Stimulated activated CD4-positive, alpha-beta T cell treated with anti-CD3 and anti-CD28 coated beads, Interleukin-15, amount 100 ng/mL, for 48 hours (primary cell): Measurements from ENCODE around the gene AQP12B.

Experiments
- DNase-seq, 2 donors: peaks; one replicate each; pipeline ENCODE4 v3.0.0-alpha.2; 2020; ENCODE audit warnings: low read depth in 2 of 2

The AQP12B gene

GRCh38 chr2:240717681-240718581 is 35.2 kb upstream of the AQP12B start:
- no peak for DNase-seq

- DNase-seq: no peak
Observed at GRCh38 chr2:240717181-240717641, 34.5 kb upstream of the AQP12B start.

- DNase-seq: no peak
Observed at GRCh38 chr2:240716130-240716798, 33.6 kb upstream of the AQP12B start.

- DNase-seq: no peak
Observed at GRCh38 chr2:240714747-240715725, 32.4 kb upstream of the AQP12B start.

GRCh38 chr2:240713928-240714746 is 31.5 kb upstream of the AQP12B start:
- no peak for DNase-seq

GRCh38 chr2:240713071-240713927 is 30.6 kb upstream of the AQP12B start:
- no peak for DNase-seq

GRCh38 chr2:240712121-240712520 is 29.4 kb upstream of the AQP12B start:
- DNase-seq: no peak

- no peak for DNase-seq
Observed at GRCh38 chr2:240711701-240712100, 29.0 kb upstream of the AQP12B start.

GRCh38 chr2:240711296-240711695 is 28.6 kb upstream of the AQP12B start:
- DNase-seq: no peak

- DNase-seq: no peak
Observed at GRCh38 chr2:240708457-240708856, 25.8 kb upstream of the AQP12B start.

- no peak for DNase-seq
Observed at GRCh38 chr2:240707821-240708220, 25.1 kb upstream of the AQP12B start.

GRCh38 chr2:240707043-240707756 is 24.5 kb upstream of the AQP12B start:
- no peak for DNase-seq

- no peak for DNase-seq
Observed at GRCh38 chr2:240705204-240705791, 22.6 kb upstream of the AQP12B start.

GRCh38 chr2:240704651-240705050 is 22.0 kb upstream of the AQP12B start:
- peak in 1 of 2 donors; percentile 10 for DNase-seq

GRCh38 chr2:240703417-240704341 is 21.0 kb upstream of the AQP12B start:
- DNase-seq: no peak

GRCh38 chr2:240702640-240703011 is 19.9 kb upstream of the AQP12B start:
- DNase-seq: no peak

GRCh38 chr2:240701736-240702639 is 19.3 kb upstream of the AQP12B start:
- no peak for DNase-seq
